ENCODE measurements around the gene CECR2.

DNA sequence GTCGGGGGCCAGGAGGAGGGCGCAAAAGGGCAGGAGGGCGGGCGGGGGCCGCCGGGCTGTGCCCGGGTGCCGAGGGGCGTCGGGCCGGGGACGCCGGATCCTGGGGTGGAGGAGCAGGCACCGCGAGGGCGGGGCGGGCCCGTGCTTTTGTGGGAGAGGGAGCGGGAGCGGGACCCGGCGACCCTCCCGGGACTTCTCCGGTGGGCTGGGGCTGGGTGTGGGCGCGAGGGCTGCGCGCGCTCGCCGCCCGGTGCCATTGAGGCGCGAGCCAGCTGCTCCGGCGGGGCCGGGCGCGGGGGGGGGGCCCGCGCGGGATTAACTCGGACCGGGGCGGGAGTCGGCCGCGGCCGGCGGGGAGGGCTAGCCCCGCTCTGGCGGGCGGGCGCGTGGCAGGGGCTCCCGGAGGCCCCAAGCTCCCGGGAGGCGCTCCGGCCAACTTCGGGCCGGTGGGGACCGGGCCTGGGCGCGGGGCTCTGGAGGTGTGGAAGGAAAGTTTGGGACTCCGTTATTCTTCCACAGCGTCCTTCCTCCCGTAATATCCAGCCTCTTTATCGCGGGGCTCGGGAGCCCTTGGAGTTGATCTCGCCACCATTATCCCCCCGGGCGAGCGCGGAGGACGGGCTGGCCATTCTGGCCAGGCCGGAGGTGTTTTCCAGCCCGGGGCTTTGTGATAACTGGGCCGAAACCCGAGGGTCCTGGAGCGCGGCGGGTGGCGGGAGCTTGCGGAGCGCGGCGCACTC lies 936 bp downstream of the CECR2 start:
- no peak for TF ChIP-seq POLR2AphosphoS5 (IDR thresholded peaks at IDR 0.05; ENCODE audit: borderline replicate concordance, low read depth, low read length)
- TF ChIP-seq EZH2 (IDR thresholded peaks at IDR 0.05): no peak

Data from SK-N-MC (cell line).